Measurements from ENCODE around the gene ABCA7. TPM values are rescaled to one million over a fixed set of nuclear protein-coding genes. Genes with fewer than 3 reads are reported as not detected.

Gene ABCA7
- total and polyA plus RNA-seq, 2 of the 13 experiments (the other 11 are each of a cell fraction or from before 2014, with no cell fraction given): 4.4 to 32.4 TPM

DNA sequence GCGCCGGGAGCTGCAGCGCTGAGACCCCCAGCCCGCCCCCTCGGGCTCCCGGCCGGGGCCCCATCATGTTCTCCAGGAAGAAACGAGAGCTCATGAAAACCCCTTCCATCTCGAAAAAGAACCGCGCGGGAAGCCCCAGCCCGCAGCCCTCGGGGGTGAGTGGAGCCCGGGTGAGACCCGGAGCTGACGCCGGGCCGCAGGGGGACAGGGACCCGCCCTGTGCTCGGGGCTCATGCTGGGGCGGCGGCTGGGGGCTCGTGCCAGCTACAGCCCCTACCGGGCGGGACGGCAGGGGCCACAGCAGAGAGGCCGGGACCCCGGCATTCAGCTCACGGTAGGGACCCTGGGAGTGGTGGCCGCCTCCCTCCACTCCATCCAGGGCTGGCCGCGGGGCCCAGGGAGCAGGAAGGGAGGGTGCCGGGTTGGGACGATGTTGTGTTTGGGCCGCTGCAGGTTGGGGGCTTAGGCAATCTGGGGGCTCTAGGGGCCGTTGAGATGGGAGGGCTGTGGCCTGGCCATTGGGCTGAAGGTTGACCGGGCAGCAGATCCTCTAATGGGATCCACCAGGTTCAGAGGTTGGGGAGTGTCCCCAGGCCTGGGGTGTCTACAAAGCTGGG is 27.5 kb downstream of the ABCA7 start (continued):
- TF ChIP-seq SRF (IDR thresholded peaks at IDR 0.05; ENCODE audit: low read depth, low read length): no peak
- TF ChIP-seq, protein P1, sequence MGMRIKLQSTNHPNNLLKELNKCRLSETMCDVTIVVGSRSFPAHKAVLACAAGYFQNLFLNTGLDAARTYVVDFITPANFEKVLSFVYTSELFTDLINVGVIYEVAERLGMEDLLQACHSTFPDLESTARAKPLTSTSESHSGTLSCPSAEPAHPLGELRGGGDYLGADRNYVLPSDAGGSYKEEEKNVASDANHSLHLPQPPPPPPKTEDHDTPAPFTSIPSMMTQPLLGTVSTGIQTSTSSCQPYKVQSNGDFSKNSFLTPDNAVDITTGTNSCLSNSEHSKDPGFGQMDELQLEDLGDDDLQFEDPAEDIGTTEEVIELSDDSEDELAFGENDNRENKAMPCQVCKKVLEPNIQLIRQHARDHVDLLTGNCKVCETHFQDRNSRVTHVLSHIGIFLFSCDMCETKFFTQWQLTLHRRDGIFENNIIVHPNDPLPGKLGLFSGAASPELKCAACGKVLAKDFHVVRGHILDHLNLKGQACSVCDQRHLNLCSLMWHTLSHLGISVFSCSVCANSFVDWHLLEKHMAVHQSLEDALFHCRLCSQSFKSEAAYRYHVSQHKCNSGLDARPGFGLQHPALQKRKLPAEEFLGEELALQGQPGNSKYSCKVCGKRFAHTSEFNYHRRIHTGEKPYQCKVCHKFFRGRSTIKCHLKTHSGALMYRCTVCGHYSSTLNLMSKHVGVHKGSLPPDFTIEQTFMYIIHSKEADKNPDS (CRISPR knock-in tag; IDR thresholded peaks at IDR 0.05): no peak
- TF ChIP-seq, protein P2, sequence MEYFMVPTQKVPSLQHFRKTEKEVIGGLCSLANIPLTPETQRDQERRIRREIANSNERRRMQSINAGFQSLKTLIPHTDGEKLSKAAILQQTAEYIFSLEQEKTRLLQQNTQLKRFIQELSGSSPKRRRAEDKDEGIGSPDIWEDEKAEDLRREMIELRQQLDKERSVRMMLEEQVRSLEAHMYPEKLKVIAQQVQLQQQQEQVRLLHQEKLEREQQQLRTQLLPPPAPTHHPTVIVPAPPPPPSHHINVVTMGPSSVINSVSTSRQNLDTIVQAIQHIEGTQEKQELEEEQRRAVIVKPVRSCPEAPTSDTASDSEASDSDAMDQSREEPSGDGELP (IDR thresholded peaks at IDR 0.05; ENCODE audit: borderline replicate concordance, low read depth): no peak
- TF ChIP-seq HNRNPUL1 (IDR thresholded peaks at IDR 0.05; ENCODE audit: low read depth, low read length): no peak
- TF ChIP-seq, protein P3, sequence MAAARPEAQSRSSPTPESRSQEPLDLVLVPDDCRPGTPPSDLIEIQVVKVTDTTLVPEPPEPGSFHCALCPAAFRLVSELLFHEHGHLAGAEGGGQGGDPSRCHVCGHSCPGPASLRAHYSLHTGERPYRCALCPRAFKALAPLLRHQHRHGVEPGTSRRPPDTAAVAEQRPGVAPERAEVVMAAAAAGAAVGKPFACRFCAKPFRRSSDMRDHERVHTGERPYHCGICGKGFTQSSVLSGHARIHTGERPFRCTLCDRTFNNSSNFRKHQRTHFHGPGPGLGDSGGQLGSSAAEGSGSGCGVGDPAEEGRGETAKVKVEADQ (CRISPR knock-in tag; IDR thresholded peaks at IDR 0.05; ENCODE audit: borderline replicate concordance): no peak
- no peak for TF ChIP-seq ZNF225 (CRISPR knock-in tag; IDR thresholded peaks at IDR 0.05)
- TF ChIP-seq POLR2AphosphoS5 (IDR thresholded peaks at IDR 0.05; ENCODE audit: low read depth, low read length): no peak
- TF ChIP-seq ZNF777 (CRISPR knock-in tag; IDR thresholded peaks at IDR 0.05): 0 out of 2 replicates have a peak, but pooled peaks have one; percentile 16
- TF ChIP-seq TCF7 (IDR thresholded peaks at IDR 0.05; ENCODE audit: low read depth): no peak
- TF ChIP-seq NFYB (CRISPR knock-in tag; IDR thresholded peaks at IDR 0.05): no peak
- TF ChIP-seq ZMYM3 (CRISPR knock-in tag; IDR thresholded peaks at IDR 0.05): no peak
- TF ChIP-seq CC2D1A (CRISPR knock-in tag; IDR thresholded peaks at IDR 0.05): no peak
- no peak for TF ChIP-seq ZNF564 (CRISPR knock-in tag; IDR thresholded peaks at IDR 0.05)
- no peak for TF ChIP-seq ZKSCAN5 (CRISPR knock-in tag; IDR thresholded peaks at IDR 0.05)
- TF ChIP-seq IKZF4 (CRISPR knock-in tag; IDR thresholded peaks at IDR 0.05; ENCODE audit: borderline replicate concordance, low read depth, not compliant biosample characterization): no peak
- TF ChIP-seq ZNF101 (CRISPR knock-in tag; IDR thresholded peaks at IDR 0.05; ENCODE audit: borderline replicate concordance, low read depth): no peak
- no peak for TF ChIP-seq ZBTB3 (CRISPR knock-in tag; IDR thresholded peaks at IDR 0.05; ENCODE audit: borderline replicate concordance, low read depth)
- TF ChIP-seq, protein P4, sequence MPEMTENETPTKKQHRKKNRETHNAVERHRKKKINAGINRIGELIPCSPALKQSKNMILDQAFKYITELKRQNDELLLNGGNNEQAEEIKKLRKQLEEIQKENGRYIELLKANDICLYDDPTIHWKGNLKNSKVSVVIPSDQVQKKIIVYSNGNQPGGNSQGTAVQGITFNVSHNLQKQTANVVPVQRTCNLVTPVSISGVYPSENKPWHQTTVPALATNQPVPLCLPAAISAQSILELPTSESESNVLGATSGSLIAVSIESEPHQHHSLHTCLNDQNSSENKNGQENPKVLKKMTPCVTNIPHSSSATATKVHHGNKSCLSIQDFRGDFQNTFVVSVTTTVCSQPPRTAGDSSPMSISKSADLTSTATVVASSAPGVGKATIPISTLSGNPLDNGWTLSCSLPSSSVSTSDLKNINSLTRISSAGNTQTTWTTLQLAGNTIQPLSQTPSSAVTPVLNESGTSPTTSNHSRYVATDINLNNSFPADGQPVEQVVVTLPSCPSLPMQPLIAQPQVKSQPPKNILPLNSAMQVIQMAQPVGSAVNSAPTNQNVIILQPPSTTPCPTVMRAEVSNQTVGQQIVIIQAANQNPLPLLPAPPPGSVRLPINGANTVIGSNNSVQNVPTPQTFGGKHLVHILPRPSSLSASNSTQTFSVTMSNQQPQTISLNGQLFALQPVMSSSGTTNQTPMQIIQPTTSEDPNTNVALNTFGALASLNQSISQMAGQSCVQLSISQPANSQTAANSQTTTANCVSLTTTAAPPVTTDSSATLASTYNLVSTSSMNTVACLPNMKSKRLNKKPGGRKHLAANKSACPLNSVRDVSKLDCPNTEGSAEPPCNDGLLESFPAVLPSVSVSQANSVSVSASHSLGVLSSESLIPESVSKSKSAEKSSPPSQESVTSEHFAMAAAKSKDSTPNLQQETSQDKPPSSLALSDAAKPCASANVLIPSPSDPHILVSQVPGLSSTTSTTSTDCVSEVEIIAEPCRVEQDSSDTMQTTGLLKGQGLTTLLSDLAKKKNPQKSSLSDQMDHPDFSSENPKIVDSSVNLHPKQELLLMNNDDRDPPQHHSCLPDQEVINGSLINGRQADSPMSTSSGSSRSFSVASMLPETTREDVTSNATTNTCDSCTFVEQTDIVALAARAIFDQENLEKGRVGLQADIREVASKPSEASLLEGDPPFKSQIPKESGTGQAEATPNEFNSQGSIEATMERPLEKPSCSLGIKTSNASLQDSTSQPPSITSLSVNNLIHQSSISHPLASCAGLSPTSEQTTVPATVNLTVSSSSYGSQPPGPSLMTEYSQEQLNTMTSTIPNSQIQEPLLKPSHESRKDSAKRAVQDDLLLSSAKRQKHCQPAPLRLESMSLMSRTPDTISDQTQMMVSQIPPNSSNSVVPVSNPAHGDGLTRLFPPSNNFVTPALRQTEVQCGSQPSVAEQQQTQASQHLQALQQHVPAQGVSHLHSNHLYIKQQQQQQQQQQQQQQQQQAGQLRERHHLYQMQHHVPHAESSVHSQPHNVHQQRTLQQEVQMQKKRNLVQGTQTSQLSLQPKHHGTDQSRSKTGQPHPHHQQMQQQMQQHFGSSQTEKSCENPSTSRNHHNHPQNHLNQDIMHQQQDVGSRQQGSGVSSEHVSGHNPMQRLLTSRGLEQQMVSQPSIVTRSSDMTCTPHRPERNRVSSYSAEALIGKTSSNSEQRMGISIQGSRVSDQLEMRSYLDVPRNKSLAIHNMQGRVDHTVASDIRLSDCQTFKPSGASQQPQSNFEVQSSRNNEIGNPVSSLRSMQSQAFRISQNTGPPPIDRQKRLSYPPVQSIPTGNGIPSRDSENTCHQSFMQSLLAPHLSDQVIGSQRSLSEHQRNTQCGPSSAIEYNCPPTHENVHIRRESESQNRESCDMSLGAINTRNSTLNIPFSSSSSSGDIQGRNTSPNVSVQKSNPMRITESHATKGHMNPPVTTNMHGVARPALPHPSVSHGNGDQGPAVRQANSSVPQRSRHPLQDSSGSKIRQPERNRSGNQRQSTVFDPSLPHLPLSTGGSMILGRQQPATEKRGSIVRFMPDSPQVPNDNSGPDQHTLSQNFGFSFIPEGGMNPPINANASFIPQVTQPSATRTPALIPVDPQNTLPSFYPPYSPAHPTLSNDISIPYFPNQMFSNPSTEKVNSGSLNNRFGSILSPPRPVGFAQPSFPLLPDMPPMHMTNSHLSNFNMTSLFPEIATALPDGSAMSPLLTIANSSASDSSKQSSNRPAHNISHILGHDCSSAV (CRISPR knock-in tag; IDR thresholded peaks at IDR 0.05; ENCODE audit: borderline replicate concordance): no peak

Measured in HepG2 (cell line).